22Rv1 (cell line): Measurements from ENCODE around the gene CPS1.
A peak's percentile ranks its signal among the peaks of the same experiment; 100 is the strongest.

Experiments used
- H3K27ac ChIP-seq: fragments of 450-650 bp; 2 replicates; pipeline ENCODE4 v1.5.1; 2017
- ZFX ChIP-seq: fragments of 450-650 bp; IDR thresholded peaks from 2 replicates; pipeline ENCODE4 v1.6.1; 2017; ENCODE audit warnings: antibody characterized with exemption, borderline replicate concordance
- TF ChIP-seq, protein P1 (sequence below): fragments of 450-650 bp; IDR thresholded peaks from 2 replicates; pipeline ENCODE4 v1.5.1; 2017; ENCODE audit warnings: mild to moderate bottlenecking

Gene CPS1

DNA sequence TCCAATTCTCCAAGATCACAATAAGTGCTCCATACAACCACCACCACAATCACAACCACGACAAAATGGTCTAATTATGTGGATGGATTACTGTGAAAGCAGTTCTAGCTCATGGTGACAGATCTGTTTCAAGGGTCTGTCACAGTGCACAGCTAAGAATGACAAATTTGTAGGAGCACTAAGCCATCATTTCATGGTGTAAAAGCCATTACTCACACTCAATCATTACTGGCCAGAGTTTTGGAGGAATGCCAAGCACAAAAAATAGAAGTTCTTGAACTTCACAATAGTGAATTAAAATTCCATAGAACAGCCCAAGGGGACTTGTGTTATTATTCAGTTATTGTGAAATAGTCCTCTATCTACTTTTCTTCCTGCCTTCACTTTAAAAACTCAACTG lies 2.3 kb downstream of the CPS1 start:
- no peak overlapping the region for H3K27ac ChIP-seq
- TF ChIP-seq, protein P1, sequence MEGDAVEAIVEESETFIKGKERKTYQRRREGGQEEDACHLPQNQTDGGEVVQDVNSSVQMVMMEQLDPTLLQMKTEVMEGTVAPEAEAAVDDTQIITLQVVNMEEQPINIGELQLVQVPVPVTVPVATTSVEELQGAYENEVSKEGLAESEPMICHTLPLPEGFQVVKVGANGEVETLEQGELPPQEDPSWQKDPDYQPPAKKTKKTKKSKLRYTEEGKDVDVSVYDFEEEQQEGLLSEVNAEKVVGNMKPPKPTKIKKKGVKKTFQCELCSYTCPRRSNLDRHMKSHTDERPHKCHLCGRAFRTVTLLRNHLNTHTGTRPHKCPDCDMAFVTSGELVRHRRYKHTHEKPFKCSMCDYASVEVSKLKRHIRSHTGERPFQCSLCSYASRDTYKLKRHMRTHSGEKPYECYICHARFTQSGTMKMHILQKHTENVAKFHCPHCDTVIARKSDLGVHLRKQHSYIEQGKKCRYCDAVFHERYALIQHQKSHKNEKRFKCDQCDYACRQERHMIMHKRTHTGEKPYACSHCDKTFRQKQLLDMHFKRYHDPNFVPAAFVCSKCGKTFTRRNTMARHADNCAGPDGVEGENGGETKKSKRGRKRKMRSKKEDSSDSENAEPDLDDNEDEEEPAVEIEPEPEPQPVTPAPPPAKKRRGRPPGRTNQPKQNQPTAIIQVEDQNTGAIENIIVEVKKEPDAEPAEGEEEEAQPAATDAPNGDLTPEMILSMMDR: no peak
- no peak for TF ChIP-seq ZFX

DNA sequence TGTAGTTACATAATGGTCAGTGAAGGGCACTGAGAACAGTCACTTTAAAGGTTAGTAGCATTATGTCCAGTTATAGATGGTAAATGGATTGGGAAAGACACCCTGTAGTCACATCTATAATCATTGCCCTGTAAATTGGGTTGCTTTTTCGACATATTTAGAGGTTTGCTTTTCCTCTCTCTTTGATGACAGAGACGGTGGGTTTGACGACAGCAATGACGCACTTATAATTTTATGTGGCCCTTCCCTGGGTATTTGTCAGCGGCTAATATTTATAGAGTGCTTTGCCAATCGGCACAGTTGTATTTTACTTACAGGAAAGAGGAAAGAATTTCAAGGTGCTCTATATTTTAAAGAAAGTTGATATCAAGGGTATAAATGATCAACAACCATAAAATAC lies 2.8 kb downstream of the CPS1 start:
- TF ChIP-seq ZFX: no peak
- TF ChIP-seq, protein P1: no peak
- H3K27ac ChIP-seq: no peak overlapping the region

DNA sequence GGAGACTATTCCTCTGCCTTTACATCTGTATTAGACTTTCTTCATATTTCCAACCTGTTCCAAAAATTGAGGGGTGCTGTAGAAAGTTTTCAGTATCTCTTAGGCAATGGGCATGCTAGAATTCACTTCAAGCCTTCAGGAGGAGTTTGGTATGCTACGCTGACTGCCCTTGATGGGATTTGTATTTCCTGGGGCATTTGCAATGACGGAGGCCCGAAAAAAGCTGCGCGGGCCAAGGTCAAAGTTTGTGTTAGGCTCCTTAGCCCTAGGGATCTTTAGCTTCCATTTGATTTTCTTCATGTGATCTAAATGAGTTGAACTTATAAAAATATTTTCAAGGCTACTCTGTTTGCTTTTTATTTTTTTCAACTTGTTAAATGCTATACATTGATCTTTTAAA lies 5.1 kb downstream of the CPS1 start:
- no peak for TF ChIP-seq ZFX
- TF ChIP-seq, protein P1: no peak

DNA sequence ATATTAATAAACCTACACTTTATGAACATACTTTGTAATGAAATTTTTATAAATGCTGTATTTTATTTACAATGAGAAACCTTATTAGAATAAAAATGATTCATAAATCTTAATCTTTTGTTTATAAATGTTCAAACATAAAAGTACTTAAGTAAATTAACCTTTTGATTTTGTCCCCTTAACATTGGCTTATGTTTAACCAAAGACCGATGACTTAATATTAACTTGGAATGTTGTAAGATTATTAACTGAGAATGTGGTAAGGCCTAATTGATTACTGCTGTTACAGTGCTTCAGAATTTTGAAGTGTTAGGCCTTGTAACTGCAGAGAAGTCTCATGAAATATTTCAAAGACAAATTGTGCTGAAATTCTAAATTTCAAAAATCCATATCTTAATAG lies 5.7 kb downstream of the CPS1 start:
- 0 out of 2 replicates have a peak overlapping the region, but pooled peaks have one; percentile 2 for H3K27ac ChIP-seq
- TF ChIP-seq, protein P1: no peak
- no peak for TF ChIP-seq ZFX

More for the DNA sequence above, 5.1 kb downstream of the CPS1 start:
- H3K27ac ChIP-seq: no peak overlapping the region

DNA sequence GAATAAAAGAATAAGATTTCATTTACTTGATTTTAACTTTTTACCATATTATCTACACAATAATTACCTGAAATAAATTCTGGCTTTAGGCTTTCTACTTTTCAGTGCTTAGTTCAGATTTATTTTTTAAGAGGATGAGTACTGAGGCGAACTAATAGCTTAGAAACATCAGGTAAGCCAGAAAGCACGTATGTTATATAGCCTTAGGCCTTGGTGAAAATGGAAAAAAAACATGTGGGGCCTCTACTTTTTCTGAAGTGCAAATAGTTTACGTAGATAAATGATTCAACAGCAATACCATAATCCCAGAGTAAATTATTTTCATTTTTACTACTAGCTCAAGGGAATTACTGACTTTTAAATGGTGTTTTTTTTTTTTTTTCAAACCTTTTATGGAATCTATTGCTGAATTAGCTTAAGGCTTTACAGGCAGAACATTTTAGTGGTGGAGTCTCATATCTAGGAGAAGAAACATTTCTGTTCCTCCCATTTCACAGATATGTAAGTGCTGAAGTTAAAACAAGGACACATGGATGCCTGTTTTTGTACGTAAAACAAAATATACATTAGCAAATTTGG lies 6.2 kb downstream of the CPS1 start:
- 0 out of 2 replicates have a peak overlapping the region, but pooled peaks have one; percentile 2 for H3K27ac ChIP-seq
- no peak for TF ChIP-seq ZFX
- TF ChIP-seq, protein P1: no peak

DNA sequence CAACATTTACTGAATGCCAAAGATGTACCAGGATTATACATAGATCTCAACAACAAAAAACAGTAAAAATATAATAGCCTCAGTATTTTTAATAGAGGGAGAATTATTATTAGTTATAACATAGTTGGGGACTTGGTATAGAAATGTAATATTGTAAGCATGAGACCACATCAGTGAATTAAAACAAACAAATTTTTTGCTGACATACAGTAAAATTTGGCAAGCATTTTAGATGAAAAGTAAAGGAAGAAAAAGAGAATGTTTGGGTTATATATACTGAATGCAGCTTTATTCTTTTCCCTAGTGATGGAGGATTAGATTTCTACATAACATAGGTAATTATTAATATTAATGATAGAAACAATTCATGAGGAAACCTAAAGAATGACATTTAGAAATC lies 10.9 kb downstream of the CPS1 start:
- H3K27ac ChIP-seq: no peak overlapping the region
- TF ChIP-seq, protein P1: no peak
- TF ChIP-seq ZFX: no peak

DNA sequence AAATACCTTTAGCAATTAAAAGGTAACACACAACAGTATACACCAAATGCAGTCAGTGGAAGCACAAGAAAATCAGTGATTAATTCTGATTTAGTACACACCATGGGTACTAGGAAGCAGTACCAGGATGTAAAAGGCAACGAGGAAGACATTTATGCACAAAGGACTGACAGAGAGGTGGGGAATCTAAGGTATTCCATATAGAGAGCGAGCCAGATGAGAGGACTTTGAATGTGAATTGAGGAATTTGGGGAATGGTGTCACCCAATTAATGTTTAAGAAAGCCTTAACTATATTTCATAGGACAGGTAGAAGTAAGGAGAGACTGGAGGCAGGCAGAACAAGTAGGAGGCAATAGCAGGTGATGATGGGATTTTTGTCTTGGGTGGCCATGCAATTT lies 11.7 kb downstream of the CPS1 start:
- TF ChIP-seq, protein P1: no peak
- TF ChIP-seq ZFX: no peak
- H3K27ac ChIP-seq: no peak overlapping the region
